HG03432 (cell line): ENCODE results near the gene CDC20B.
A peak's percentile ranks its signal among the peaks of the same experiment; 100 is the strongest.
"Not testable (repeated sequence)": the region's sequence is repeated elsewhere in the genome, so short reads cannot be mapped to it uniquely, and the experiment has no call there.

Experiments used
- ATAC-seq: cut with Tn5 transposase; IDR thresholded peaks from one replicate; pipeline ENCODE4 v1.9.1; 2021; ENCODE audit warnings: mild to moderate bottlenecking, moderate library complexity; ENCODE audit not compliant: unreplicated experiment

CDC20B gene

DNA sequence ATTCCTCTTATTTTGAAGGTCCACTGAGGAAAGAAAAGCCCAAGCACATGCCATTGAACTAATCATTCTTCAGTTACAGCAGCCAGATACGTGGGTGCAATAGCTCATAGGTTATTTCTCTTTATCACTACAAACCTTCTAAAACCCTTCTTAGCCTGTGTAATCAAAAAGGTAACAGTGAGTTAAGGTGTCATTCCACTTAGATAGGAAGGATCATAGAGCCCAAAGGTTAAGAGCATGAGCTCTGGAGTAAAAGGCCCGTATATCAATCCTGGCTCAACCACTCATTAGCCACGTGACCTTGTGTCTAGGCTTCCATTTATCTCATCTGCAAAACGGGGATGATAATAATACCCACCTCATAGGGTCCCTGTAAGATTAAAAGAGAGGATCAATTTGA is 10.3 kb downstream of the CDC20B start:
- ATAC-seq, result no peak

- no peak for ATAC-seq
Observed at GRCh38 chr5:55160493-55161209, 12.3 kb downstream of the CDC20B start.

GRCh38 chr5:55159763-55160492 is 13.0 kb downstream of the CDC20B start, which contains the start of gene GPX8:
TSS of gene GPX8 (plus strand) at chr5:55160171. CDS start at chr5:55160193, 22 bp downstream.
- ATAC-seq, result no peak

- ATAC-seq, result no peak
Observed at GRCh38 chr5:55154873-55155272, 18.1 kb downstream of the CDC20B start.

- ATAC-seq, result no peak
Observed at GRCh38 chr5:55151923-55152842, 20.8 kb downstream of the CDC20B start.

DNA sequence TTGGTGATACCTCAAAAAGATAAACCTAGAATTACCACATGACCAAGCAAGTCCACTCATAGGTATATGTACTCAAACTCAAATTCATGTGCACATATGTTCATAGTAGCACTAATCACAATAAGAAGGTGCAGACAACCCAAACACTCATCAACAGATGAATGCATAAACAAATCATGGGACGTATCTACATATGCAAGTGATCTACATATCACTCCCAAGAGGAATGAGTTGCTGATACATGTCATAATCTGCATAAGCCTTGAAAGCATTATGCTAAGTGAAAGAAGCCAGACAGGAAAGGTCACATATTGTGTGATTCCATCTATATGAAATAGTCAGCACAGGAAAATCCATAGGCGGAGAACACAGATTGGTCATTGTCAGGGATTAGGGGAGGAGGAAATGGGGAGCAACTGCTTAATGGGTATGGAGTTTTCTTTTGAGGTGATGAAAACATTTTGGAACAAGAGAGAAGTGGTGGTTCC is 23.6 kb downstream of the CDC20B start:
- ATAC-seq, result no peak

DNA sequence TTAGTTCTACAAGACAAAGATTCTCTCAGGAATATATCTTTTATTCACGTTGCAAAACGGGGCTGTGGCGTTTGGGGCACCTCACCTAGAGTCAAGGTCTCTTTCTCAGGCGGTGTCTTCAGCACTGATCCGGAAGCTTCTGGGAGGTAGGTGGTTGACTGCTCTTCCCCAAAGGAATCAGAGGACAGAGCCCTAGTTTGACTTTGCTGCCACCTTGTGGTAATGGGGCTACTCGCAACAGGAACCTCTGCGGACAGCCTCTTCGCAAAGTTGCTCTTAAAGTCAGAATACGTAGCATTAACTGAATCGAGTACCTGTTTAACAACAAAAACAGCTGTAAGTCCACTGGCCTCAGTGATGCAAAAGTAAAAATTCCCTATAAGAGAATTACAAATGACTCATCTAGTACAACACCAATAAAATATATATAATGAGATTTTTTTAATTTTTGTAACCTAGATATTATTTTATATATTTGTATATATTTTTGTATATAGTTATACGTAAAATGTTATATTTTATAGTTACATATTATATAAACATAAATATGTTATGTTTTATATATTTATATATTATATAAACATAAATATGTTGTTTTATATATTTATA is 26.3 kb downstream of the CDC20B start:
- ATAC-seq, result peak; percentile 87

DNA sequence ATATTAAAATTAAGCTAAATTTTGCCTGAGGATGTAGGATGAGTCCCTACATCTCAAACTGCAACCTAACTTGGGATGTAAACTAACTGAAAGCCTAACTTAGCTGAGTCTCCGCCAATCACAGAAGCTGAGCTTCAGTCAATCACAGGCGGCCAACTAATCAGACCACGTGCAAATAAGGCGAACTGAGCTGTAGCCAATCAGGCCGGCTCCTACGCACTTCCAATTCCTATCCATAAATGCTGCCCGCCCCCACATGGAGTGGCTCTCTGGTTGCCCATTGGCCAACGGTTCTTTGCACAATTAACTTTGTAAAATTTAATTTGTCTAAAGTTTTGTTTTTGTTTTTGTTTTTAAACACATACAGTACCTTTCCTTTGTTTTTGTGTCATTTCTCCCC is 26.9 kb downstream of the CDC20B start:
- ATAC-seq, result no peak

DNA sequence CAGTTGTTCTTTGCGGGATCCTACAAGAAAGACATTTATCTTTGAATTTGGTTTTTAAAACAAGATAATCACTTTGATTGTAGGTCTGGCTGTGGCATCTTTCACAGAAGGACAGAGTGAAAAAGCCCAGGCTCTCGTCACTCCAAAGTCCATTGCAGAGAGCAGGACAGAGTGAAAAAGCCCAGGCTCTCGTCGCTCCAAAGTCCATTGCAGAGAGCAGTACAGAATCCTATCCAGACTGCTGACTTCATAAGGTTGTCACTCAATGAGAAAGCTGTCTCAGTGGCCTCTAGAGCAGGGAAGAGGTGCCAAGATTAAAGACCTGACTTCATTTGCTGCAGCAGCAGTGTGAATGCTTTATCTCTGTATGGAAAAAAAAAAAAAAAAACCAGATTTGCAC is 29.4 kb downstream of the CDC20B start:
- no peak for ATAC-seq

DNA sequence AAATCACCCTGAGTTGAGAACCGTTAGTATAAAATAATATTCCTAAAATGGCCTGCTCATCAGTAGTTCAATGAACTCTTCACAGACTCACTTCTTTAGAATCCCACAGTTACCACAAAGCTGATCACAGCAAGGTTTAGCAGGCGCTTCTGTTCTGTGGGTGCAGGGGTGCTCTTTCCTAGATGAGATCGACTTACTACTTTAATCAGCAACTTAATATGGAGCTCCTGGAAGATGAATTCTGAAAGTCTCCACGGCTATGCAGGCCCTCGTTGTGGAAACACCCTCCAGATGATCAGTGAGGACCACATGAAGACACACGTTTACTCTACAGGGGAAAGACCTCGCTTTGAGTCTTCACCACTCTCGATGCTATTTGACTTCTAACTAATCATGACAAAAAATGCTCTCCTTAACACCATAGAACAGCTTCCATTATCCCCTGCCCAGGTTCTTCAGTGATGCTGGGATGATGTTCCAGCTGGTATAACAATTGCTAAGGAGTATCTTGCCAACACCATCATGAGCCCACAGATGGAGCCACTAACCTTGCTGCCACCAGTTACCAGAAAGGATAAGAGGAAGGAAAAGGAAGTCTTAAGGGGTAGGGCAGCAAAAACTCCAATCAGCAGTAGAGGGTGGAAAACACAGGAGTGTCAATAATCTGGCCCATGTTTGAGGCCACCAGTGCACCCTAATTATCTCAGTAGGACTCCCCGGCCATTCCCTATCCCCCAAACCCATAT is 30.9 kb downstream of the CDC20B start:
- ATAC-seq, result no peak

- ATAC-seq, result no peak
Observed at GRCh38 chr5:55140908-55141665, 31.9 kb downstream of the CDC20B start.

DNA sequence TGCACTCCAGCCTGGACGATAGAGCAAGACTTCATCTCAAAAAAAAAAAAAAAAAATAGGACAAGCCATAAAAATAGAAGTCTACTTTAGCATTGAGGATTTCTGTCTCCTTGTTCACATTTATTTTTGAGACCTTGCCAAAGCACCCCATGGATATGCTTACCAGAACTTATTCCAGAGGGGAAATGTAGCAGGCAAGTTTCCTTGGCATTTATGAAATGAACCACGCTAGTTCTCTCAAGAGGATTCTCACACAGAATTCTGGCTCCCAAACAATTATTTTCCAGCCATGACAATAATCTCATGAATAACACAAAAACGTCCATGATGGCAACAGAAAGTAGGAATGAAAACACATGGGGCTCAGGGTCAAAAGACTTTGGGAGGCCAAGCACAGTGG is 36.5 kb downstream of the CDC20B start:
- no peak for ATAC-seq

GRCh38 chr5:55134053-55134722 is 38.8 kb downstream of the CDC20B start:
- no peak for ATAC-seq

DNA sequence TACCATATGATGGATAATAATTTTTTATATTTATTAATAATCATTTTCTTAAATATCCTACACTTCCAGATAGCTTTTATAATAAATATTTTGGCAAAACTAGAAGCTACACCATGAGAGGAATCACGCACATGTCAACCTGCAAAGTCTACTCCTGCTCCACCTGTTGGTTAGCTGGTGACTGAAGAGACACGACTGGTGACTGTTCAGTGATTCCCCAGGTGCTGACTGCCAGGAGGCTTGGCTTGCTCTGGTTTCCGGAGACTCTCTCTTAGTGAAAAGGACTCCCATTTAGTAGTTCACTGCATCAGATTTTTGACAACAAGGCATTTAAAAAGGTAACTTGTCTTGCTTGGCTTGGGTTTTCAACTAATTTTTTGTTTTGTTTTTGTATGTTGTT is 49.6 kb downstream of the CDC20B start:
- ATAC-seq, result no peak

GRCh38 chr5:55114061-55114460 is 58.9 kb downstream of the CDC20B start:
- ATAC-seq, result no peak

GRCh38 chr5:55113327-55113726 is 59.6 kb downstream of the CDC20B start:
- ATAC-seq, result no peak

GRCh38 chr5:55110217-55110616 is 62.8 kb downstream of the CDC20B start:
- ATAC-seq, result no peak

- ATAC-seq, result no peak
Observed at GRCh38 chr5:55108661-55109060, 64.3 kb downstream of the CDC20B start.

GRCh38 chr5:55105976-55106375 is 67.0 kb downstream of the CDC20B start:
- not testable (repeated sequence) for ATAC-seq
